Skeletal muscle satellite cell (primary cell): ENCODE results near the gene SIK3.

Experiments used
- H3K27me3 ChIP-seq: 2 replicates; pipeline ENCODE4 v1.7.0; 2013; ENCODE audit warnings: low read length; ENCODE audit not compliant: control insufficient read depth, insufficient read depth
- H3K36me3 ChIP-seq: 2 replicates; pipeline ENCODE4 v1.7.0; 2013; ENCODE audit warnings: mild to moderate bottlenecking, control low read depth, low read length; ENCODE audit not compliant: insufficient read depth
- H3K4me1 ChIP-seq: 2 replicates; pipeline ENCODE4 v1.7.0; 2013; ENCODE audit warnings: low read length; ENCODE audit not compliant: control insufficient read depth, insufficient read depth
- H3K4me2 ChIP-seq: 2 replicates; pipeline ENCODE4 v1.7.0; 2013; ENCODE audit warnings: mild to moderate bottlenecking, low read length
- H3K4me3 ChIP-seq: 2 replicates; pipeline ENCODE4 v1.7.0; 2013; ENCODE audit warnings: low read length
- H3K9ac ChIP-seq: 2 replicates; pipeline ENCODE4 v1.7.0; 2013; ENCODE audit warnings: mild to moderate bottlenecking, low read depth, low read length, moderate library complexity
- H3K9me3 ChIP-seq: replicated peaks from 2 replicates; pipeline ENCODE4 v1.7.0; 2013; ENCODE audit warnings: mild to moderate bottlenecking, control low read depth, low read length

The SIK3 gene

GRCh38 chr11:117100556-117100955 is 2.3 kb upstream of the SIK3 start:
- no peak overlapping the region for H3K4me3 ChIP-seq
- no peaks in the 10 kb centered on the region for H3K36me3 ChIP-seq
- no peak overlapping the region for H3K4me2 ChIP-seq
- no peaks in the 10 kb centered on the region for H3K9me3 ChIP-seq
- no peak overlapping the region for H3K9ac ChIP-seq
- H3K27me3 ChIP-seq = no peaks in the 10 kb centered on the region
- H3K4me1 ChIP-seq = peaks cover 26% of the 10 kb centered on the region

- no peaks in the 10 kb centered on the region for H3K27me3 ChIP-seq
- no peak overlapping the region for H3K4me3 ChIP-seq
- H3K9me3 ChIP-seq = no peaks in the 10 kb centered on the region
- H3K4me2 ChIP-seq = no peak overlapping the region
- H3K9ac ChIP-seq = no peak overlapping the region
- H3K36me3 ChIP-seq = no peaks in the 10 kb centered on the region
- peaks cover 34% of the 10 kb centered on the region for H3K4me1 ChIP-seq
These were observed 1.5 kb upstream of the SIK3 start for GRCh38 chr11:117099696-117100095.

- H3K9ac ChIP-seq = peak overlapping the region; percentile 96
- H3K9me3 ChIP-seq = no peaks in the 10 kb centered on the region
- peak overlapping the region; percentile 94 for H3K4me3 ChIP-seq
- no peaks in the 10 kb centered on the region for H3K27me3 ChIP-seq
- peaks cover 37% of the 10 kb centered on the region for H3K4me1 ChIP-seq
- no peaks in the 10 kb centered on the region for H3K36me3 ChIP-seq
- peak overlapping the region; percentile 90 for H3K4me2 ChIP-seq
These were observed 599 bp downstream of the SIK3 start for GRCh38 chr11:117097389-117098268.

GRCh38 chr11:117097014-117097388 is 1.2 kb downstream of the SIK3 start:
- Histone ChIP-seq H3K4me1 (peaks cover 37% of the 10 kb centered on the region), H3K4me3 (peak overlapping the region; percentile 94)

GRCh38 chr11:117096201-117096991 is 1.8 kb downstream of the SIK3 start:
- H3K9ac ChIP-seq = peak overlapping the region; percentile 31
- peaks cover 37% of the 10 kb centered on the region for H3K4me1 ChIP-seq

More at GRCh38 chr11:117097014-117097388, 1.2 kb downstream of the SIK3 start:
- Histone ChIP-seq H3K9ac (peak overlapping the region; percentile 96), H3K27me3 (no peaks in the 10 kb centered on the region), H3K36me3 (no peaks in the 10 kb centered on the region), H3K4me2 (peak overlapping the region; percentile 90), H3K9me3 (no peaks in the 10 kb centered on the region)

GRCh38 chr11:117095284-117096161 is 2.7 kb downstream of the SIK3 start:
- Histone ChIP-seq H3K9me3 (no peaks in the 10 kb centered on the region), H3K4me2 (peak overlapping the region; percentile 90), H3K27me3 (no peaks in the 10 kb centered on the region), H3K9ac (no peak overlapping the region), H3K4me3 (peak overlapping the region; percentile 33), H3K4me1 (peaks cover 37% of the 10 kb centered on the region), H3K36me3 (no peaks in the 10 kb centered on the region)

More at GRCh38 chr11:117096201-117096991, 1.8 kb downstream of the SIK3 start:
- Histone ChIP-seq H3K4me2 (peak overlapping the region; percentile 90), H3K4me3 (peak overlapping the region; percentile 94), H3K9me3 (no peaks in the 10 kb centered on the region), H3K36me3 (no peaks in the 10 kb centered on the region), H3K27me3 (no peaks in the 10 kb centered on the region)

GRCh38 chr11:117094776-117095175 is 3.5 kb downstream of the SIK3 start:
- no peak overlapping the region for H3K4me3 ChIP-seq

GRCh38 chr11:117092951-117093590 is 5.2 kb downstream of the SIK3 start:
- H3K9me3 ChIP-seq = no peaks in the 10 kb centered on the region
- H3K9ac ChIP-seq = no peak overlapping the region
- H3K4me1 ChIP-seq = peaks cover 27% of the 10 kb centered on the region

More at GRCh38 chr11:117094776-117095175, 3.5 kb downstream of the SIK3 start:
- H3K9ac ChIP-seq = no peak overlapping the region
- H3K9me3 ChIP-seq = no peaks in the 10 kb centered on the region
- peaks cover 37% of the 10 kb centered on the region for H3K4me1 ChIP-seq
- peak overlapping the region; percentile 27 for H3K4me2 ChIP-seq
- no peaks in the 10 kb centered on the region for H3K36me3 ChIP-seq
- no peaks in the 10 kb centered on the region for H3K27me3 ChIP-seq

GRCh38 chr11:117091753-117092477 is 6.3 kb downstream of the SIK3 start:
- Histone ChIP-seq H3K9me3 (no peaks in the 10 kb centered on the region), H3K4me2 (no peak overlapping the region), H3K4me3 (no peak overlapping the region), H3K9ac (no peak overlapping the region), H3K36me3 (no peaks in the 10 kb centered on the region), H3K27me3 (no peaks in the 10 kb centered on the region), H3K4me1 (peaks cover 25% of the 10 kb centered on the region)

More at GRCh38 chr11:117092951-117093590, 5.2 kb downstream of the SIK3 start:
- Histone ChIP-seq H3K27me3 (no peaks in the 10 kb centered on the region), H3K4me3 (no peak overlapping the region), H3K4me2 (no peak overlapping the region), H3K36me3 (no peaks in the 10 kb centered on the region)

- Histone ChIP-seq H3K4me1 (peaks cover 8% of the 10 kb centered on the region), H3K4me2 (no peak overlapping the region), H3K36me3 (no peaks in the 10 kb centered on the region), H3K27me3 (no peaks in the 10 kb centered on the region), H3K9me3 (no peaks in the 10 kb centered on the region), H3K9ac (no peak overlapping the region), H3K4me3 (no peak overlapping the region)
These were observed 8.0 kb downstream of the SIK3 start for GRCh38 chr11:117090111-117090706.
